H1 (cell line): ENCODE results near the gene SLC16A6. TPM values are rescaled to one million over a fixed set of nuclear protein-coding genes. Genes with fewer than 3 reads are reported as not detected.

ENCODE experiments used
- CTCF ChIA-PET: fragments of 300-600 bp; sonication (Branson Sonifier 250); formaldehyde crosslinking; loops from one replicate; lab custom pipeline; 2021; ENCODE audit not compliant: partially characterized antibody; lab: Charles Lee
- POLR2A ChIA-PET: fragments of 300-600 bp; sonication (Branson Sonifier 250); formaldehyde crosslinking; loops from one replicate; lab custom pipeline; 2021; ENCODE audit warnings: inconsistent platforms; ENCODE audit not compliant: partially characterized antibody; lab: Charles Lee
- DNase-seq, 2 experiments: peaks; one replicate each; pipeline versions ENCODE4 v3.0.0 to v3.0.0-alpha.2; 2010 to 2022; ENCODE audit warnings: low spot score in 2 of 2, low read depth in 1 of 2, mixed read lengths in 1 of 2
- FAIRE-seq: peaks from 2 replicates; lab custom pipeline; 2011; peaks lifted over from hg19 to GRCh38; lab: Jason Lieb, UNC
- H2AFZ ChIP-seq: 2 replicates; pipeline ENCODE4 v1.8.1; 2012; ENCODE audit warnings: low read length, inconsistent platforms
- H2AK5ac ChIP-seq: 2 replicates; pipeline ENCODE4 v1.6.1; 2013; ENCODE audit warnings: low read depth, low read length
- H2BK120ac ChIP-seq: replicated peaks from 2 replicates; pipeline ENCODE3; 2013; ENCODE audit warnings: low read depth, low read length, inconsistent platforms
- H2BK12ac ChIP-seq: 2 replicates; pipeline ENCODE4 v1.6.1; 2013; ENCODE audit warnings: low read depth, low read length
- H2BK15ac ChIP-seq: 2 replicates; pipeline ENCODE4 v1.6.1; 2013; ENCODE audit warnings: low read length
- H2BK20ac ChIP-seq: 2 replicates; pipeline ENCODE4 v1.6.1; 2013; ENCODE audit warnings: low read length
- H2BK5ac ChIP-seq: 2 replicates; pipeline ENCODE4 v1.6.1; 2013; ENCODE audit warnings: low read depth, low read length
- H3K14ac ChIP-seq: 2 replicates; pipeline ENCODE4 v1.6.1; 2013; ENCODE audit warnings: inconsistent platforms; ENCODE audit not compliant: insufficient read length
- H3K18ac ChIP-seq: 2 replicates; pipeline ENCODE4 v1.6.1; 2013; ENCODE audit warnings: low read length; ENCODE audit errors: extremely low read depth
- H3K23ac ChIP-seq: 2 replicates; pipeline ENCODE4 v1.6.1; 2013; ENCODE audit warnings: inconsistent platforms; ENCODE audit not compliant: insufficient read length
- H3K23me2 ChIP-seq: 2 replicates; pipeline ENCODE4 v1.6.1; 2013; ENCODE audit warnings: low read depth, low read length
- H3K27ac ChIP-seq: 2 replicates; pipeline ENCODE4 v1.6.1; 2011; ENCODE audit warnings: low read depth, low read length, inconsistent platforms
- H3K27me3 ChIP-seq, 4 experiments: replicated peaks in 1 of 4; 1 replicate in 1 of 4; 2 replicates in 3 of 4; pipeline versions ENCODE4 v1.6.1 to v1.8.1; 2011 to 2013; ENCODE audit warnings: low read length in 3 of 4, mild to moderate bottlenecking in 3 of 4, inconsistent platforms in 2 of 4, mixed read lengths in 2 of 4, moderate library complexity in 1 of 4; ENCODE audit not compliant: control insufficient read depth in 3 of 4, insufficient read depth in 3 of 4; ENCODE audit errors: extremely low read depth in 1 of 4
- H3K36me3 ChIP-seq, 4 experiments: 2 replicates each; pipeline versions ENCODE4 v1.6.1 to v1.8.1; 2011 to 2013; ENCODE audit warnings: mild to moderate bottlenecking in 4 of 4, low read length in 3 of 4, moderate library complexity in 2 of 4, control low read depth in 1 of 4, inconsistent platforms in 1 of 4; ENCODE audit not compliant: insufficient read depth in 4 of 4, control insufficient read depth in 2 of 4
- H3K4ac ChIP-seq: replicated peaks from 2 replicates; pipeline ENCODE3; 2013; ENCODE audit warnings: low read length, low read depth, mixed read lengths, inconsistent platforms; ENCODE audit not compliant: insufficient read length
- H3K4me1 ChIP-seq, 4 experiments: replicated peaks in 1 of 4; 1 replicate in 1 of 4; 2 replicates in 3 of 4; pipeline versions ENCODE4 v1.6.1 to v1.8.1; 2011 to 2013; ENCODE audit warnings: low read length in 3 of 4, inconsistent platforms in 2 of 4, mixed read lengths in 1 of 4; ENCODE audit not compliant: insufficient read depth in 4 of 4, control insufficient read depth in 3 of 4
- H3K4me2 ChIP-seq, 2 experiments: 2 replicates each; pipeline versions ENCODE4 v1.6.1 to v1.8.1; 2011 to 2013; ENCODE audit warnings: low read depth in 2 of 2, low read length in 2 of 2, control low read depth in 1 of 2, inconsistent platforms in 1 of 2, mild to moderate bottlenecking in 1 of 2; ENCODE audit not compliant: insufficient read depth in 1 of 2
- H3K4me3 ChIP-seq, 4 experiments: fragments of 200-600, 300-600 bp in 1 of 4; sonication (generic), shearing (Covaris generic), sonication (Bioruptor Twin) in 1 of 4; 2 replicates each; pipeline versions ENCODE4 v1.5.1 to v1.8.1; 2011 to 2016; ENCODE audit warnings: low read length in 4 of 4, low read depth in 3 of 4, control low read depth in 2 of 4, inconsistent platforms in 2 of 4, mild to moderate bottlenecking in 2 of 4, mixed read lengths in 1 of 4, moderate library complexity in 1 of 4; ENCODE audit not compliant: insufficient read depth in 2 of 4; ENCODE audit errors: extremely low read depth in 1 of 4
- H3K56ac ChIP-seq: replicated peaks from 2 replicates; pipeline ENCODE3; 2013; ENCODE audit warnings: low read depth, mild to moderate bottlenecking, mixed read lengths, low read length, inconsistent platforms; ENCODE audit not compliant: insufficient read length
- H3K79me1 ChIP-seq: 2 replicates; pipeline ENCODE4 v1.6.1; 2013; ENCODE audit warnings: low read depth, low read length, control low read depth
- H3K79me2 ChIP-seq, 2 experiments: 2 replicates each; pipeline versions ENCODE4 v1.6.1 to v1.8.1; 2012 to 2013; ENCODE audit warnings: low read length in 2 of 2, mild to moderate bottlenecking in 2 of 2, inconsistent platforms in 1 of 2; ENCODE audit not compliant: insufficient read depth in 2 of 2, control insufficient read depth in 1 of 2
- H3K9ac ChIP-seq, 4 experiments: replicated peaks in 1 of 4; 1 replicate in 1 of 4; 2 replicates in 3 of 4; pipeline versions ENCODE4 v1.6.1 to v1.8.1; 2011 to 2013; ENCODE audit warnings: low read depth in 3 of 4, low read length in 3 of 4, control low read depth in 2 of 4, mild to moderate bottlenecking in 2 of 4, moderate library complexity in 2 of 4, inconsistent platforms in 1 of 4; ENCODE audit errors: extremely low read depth in 1 of 4
- H3K9me3 ChIP-seq, 2 experiments: 2 replicates each; pipeline versions ENCODE4 v1.6.1 to v1.8.1; 2012 to 2013; ENCODE audit warnings: mild to moderate bottlenecking in 2 of 2, moderate library complexity in 2 of 2, control low read depth in 1 of 2, inconsistent platforms in 1 of 2, low read depth in 1 of 2, low read length in 1 of 2, mixed read lengths in 1 of 2; ENCODE audit not compliant: insufficient read depth in 2 of 2
- H4K20me1 ChIP-seq, 2 experiments: replicated peaks in 1 of 2; 2 replicates each; pipeline versions ENCODE3 to v1.8.1; 2011 to 2013; ENCODE audit warnings: inconsistent platforms in 2 of 2, low read length in 2 of 2, mild to moderate bottlenecking in 1 of 2; ENCODE audit not compliant: insufficient read depth in 2 of 2, control insufficient read depth in 1 of 2
- H4K5ac ChIP-seq: 2 replicates; pipeline ENCODE4 v1.6.1; 2013; ENCODE audit warnings: low read length, low read depth, mixed read lengths, inconsistent platforms; ENCODE audit not compliant: insufficient read length
- H4K8ac ChIP-seq: 2 replicates; pipeline ENCODE4 v1.8.0; 2013; ENCODE audit warnings: mild to moderate bottlenecking, moderate library complexity, low read length, inconsistent platforms; ENCODE audit not compliant: insufficient read depth; ENCODE audit errors: extremely low read depth
- H4K91ac ChIP-seq: replicated peaks from 2 replicates; pipeline ENCODE3; 2013; ENCODE audit warnings: low read length, mixed read lengths, inconsistent platforms; ENCODE audit not compliant: insufficient read length
- ASH2L ChIP-seq: fragments of 200-600, 300-600 bp; sonication (generic); IDR thresholded peaks from one replicate; pipeline ENCODE4 v1.7.1; 2017; ENCODE audit warnings: low read length
- YY1 ChIP-seq: IDR thresholded peaks from 2 replicates; pipeline ENCODE4 v1.6.1; 2011; ENCODE audit warnings: low read depth, mild to moderate bottlenecking, low read length
- WGBS, 2 experiments: shearing (Covaris generic) in 1 of 2; methylation state at CpG; one replicate each; pipeline versions ENCODE4 v1.1.6 to v1.1.7; 2013 to 2015; ENCODE audit warnings: low lambda C conversion rate in 2 of 2, mixed read lengths in 2 of 2, inconsistent platforms in 1 of 2, low coverage in 1 of 2, missing lambda C conversion rate in 1 of 2; ENCODE audit not compliant: insufficient replicate concordance in 2 of 2, insufficient coverage in 1 of 2, insufficient read length in 1 of 2; ENCODE audit errors: extremely low coverage in 1 of 2, missing lambda C conversion rate in 1 of 2; 5-methylcytosine and 5-hydroxymethylcytosine counted together
- polyA plus RNA-seq, 7 experiments: library from polyadenylated mRNA; depleted of rRNA in 3 of 7; stranded (reverse) in 5 of 7; unstranded in 2 of 7; fragments of >200 nt in 5 of 7; fragments of 200-250 nt in 2 of 7; gene quantifications; 1 replicate in 5 of 7; 2 replicates in 1 of 7; 4 replicates in 1 of 7; pipeline versions ENCODE4 v1.2.1 to v1.2.3, GENCODE V29; 2011 to 2013; ENCODE audit warnings: missing spikeins in 2 of 7, mixed read lengths in 2 of 7
- total RNA-seq: library from RNA; stranded (reverse); fragmentation: NEBNext Ultra II Directional; extraction: Animal tissue kit (Norgen Biotek cat#: 25700); gene quantifications from 2 replicates; pipeline ENCODE4 v1.2.1, GENCODE V29; 2021

SLC16A6 gene
- total and polyA plus RNA-seq, 2 of the 8 experiments (the other 6 are each of a cell fraction or from before 2014, with no cell fraction given): 0.17 to 0.22 TPM

GRCh38 chr17:68288804-68289203, 2.1 kb downstream of the SLC16A6 start:
- no peak overlapping the region for H4K91ac ChIP-seq
- H2BK20ac ChIP-seq: no peak overlapping the region
- no peak overlapping the region for H3K4ac ChIP-seq
- no peak overlapping the region for H3K23ac ChIP-seq
- H3K9me3 ChIP-seq: no peaks in the 10 kb centered on the region
- H3K79me2 ChIP-seq: no peaks in the 10 kb centered on the region
- DNase-seq (no peak), FAIRE-seq (no peak)
- H4K20me1 ChIP-seq: peaks cover 0 to 3% of the 10 kb centered on the region in 2 experiments
- no peak overlapping the region for H2BK5ac ChIP-seq
- H3K56ac ChIP-seq: no peak overlapping the region
- H2BK120ac ChIP-seq: no peak overlapping the region
- no peak overlapping the region for H4K5ac ChIP-seq
- H3K27me3 ChIP-seq: peaks cover 8 to 25% (median 24%) of the 10 kb centered on the region in 4 experiments
- H2AK5ac ChIP-seq: no peak overlapping the region
- H3K36me3 ChIP-seq: no peaks in the 10 kb centered on the region
- no peak overlapping the region for H4K8ac ChIP-seq
- H3K14ac ChIP-seq: no peak overlapping the region
- no peaks in the 10 kb centered on the region for H3K79me1 ChIP-seq
- H3K27ac ChIP-seq: no peak overlapping the region
- WGBS, 2 experiments: 82% methylated on average over 7 of the region's 7 CpGs; no CpG with 5 or more reads in 1 of the 2 experiments
- no peak overlapping the region for H2BK12ac ChIP-seq
- H3K23me2 ChIP-seq: peaks cover 22% of the 10 kb centered on the region
- H3K4me1 ChIP-seq: peaks cover 9 to 14% (median 13%) of the 10 kb centered on the region in 4 experiments; a peak in 6 of 7 replicates
- peak; percentile 85 for TF ChIP-seq YY1
- TF ChIP-seq ASH2L: no peak
- H3K18ac ChIP-seq: no peak overlapping the region
- no peak overlapping the region for H3K4me3 ChIP-seq
- ChIA-PET CTCF (interaction anchor here (0.8 to 3.5 kb wide), 9 partner anchors 9 to 143 kb away, joined by 3 to 17 read pairs (median 4); no protein-coding TSS in a partner anchor), POLR2A (interaction anchor here (0.6 to 3.6 kb wide), 3 partner anchors 8 to 152 kb away, joined by 3 to 18 read pairs (median 5); no protein-coding TSS in a partner anchor)
- no peak overlapping the region for H3K9ac ChIP-seq
- H3K4me2 ChIP-seq: no peak overlapping the region; a peak in 1 of 4 replicates
- no peak overlapping the region for H2AFZ ChIP-seq
- no peak overlapping the region for H2BK15ac ChIP-seq
